NB4 (cell line): Measurements from ENCODE around the gene MSANTD1.

ENCODE experiments used
- DNase-seq: peaks from one replicate; pipeline ENCODE4 v3.0.0; 2010; ENCODE audit warnings: low read depth
- H3K4me3 ChIP-seq: one replicate; pipeline ENCODE4 v1.5.1; 2011; ENCODE audit warnings: mild to moderate bottlenecking, low read depth, low read length, moderate library complexity
- CTCF ChIP-seq: IDR thresholded peaks from one replicate; pipeline ENCODE4 v1.5.1; 2012; ENCODE audit warnings: low read depth, low read length
- MAX ChIP-seq: IDR thresholded peaks from 2 replicates; pipeline ENCODE4 v1.6.1; 2011; ENCODE audit warnings: low read depth, low read length
- MYC ChIP-seq: IDR thresholded peaks from 2 replicates; pipeline ENCODE4 v1.6.1; 2011; ENCODE audit warnings: low read depth, low read length
- POLR2A ChIP-seq: IDR thresholded peaks from 2 replicates; pipeline ENCODE4 v1.6.1; 2011; ENCODE audit warnings: mild to moderate bottlenecking; ENCODE audit not compliant: insufficient read length; ENCODE audit errors: extremely low read depth

Gene MSANTD1

GRCh38 chr4:3240936-3241522 is 7.9 kb upstream of the MSANTD1 start:
- no peak for TF ChIP-seq MYC
- no peak for TF ChIP-seq MAX
- no peak for TF ChIP-seq CTCF
- H3K4me3 ChIP-seq = no peak overlapping the region
- no peak for DNase-seq

DNA sequence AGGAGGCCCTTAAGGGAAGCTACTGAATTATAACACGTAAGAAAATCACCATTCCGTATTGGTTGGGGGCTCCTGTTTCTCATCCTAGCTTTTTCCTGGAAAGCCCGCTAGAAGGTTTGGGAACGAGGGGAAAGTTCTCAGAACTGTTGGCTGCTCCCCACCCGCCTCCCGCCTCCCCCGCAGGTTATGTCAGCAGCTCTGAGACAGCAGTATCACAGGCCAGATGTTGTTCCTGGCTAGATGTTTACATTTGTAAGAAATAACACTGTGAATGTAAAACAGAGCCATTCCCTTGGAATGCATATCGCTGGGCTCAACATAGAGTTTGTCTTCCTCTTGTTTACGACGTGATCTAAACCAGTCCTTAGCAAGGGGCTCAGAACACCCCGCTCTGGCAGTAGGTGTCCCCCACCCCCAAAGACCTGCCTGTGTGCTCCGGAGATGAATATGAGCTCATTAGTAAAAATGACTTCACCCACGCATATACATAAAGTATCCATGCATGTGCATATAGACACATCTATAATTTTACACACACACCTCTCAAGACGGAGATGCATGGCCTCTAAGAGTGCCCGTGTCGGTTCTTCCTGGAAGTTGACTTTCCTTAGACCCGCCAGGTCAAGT is 6.9 kb upstream of the MSANTD1 start:
- TF ChIP-seq POLR2A (no peak), MYC (no peak), CTCF (no peak), MAX (no peak)
- H3K4me3 ChIP-seq = no peak overlapping the region
- no peak for DNase-seq

DNA sequence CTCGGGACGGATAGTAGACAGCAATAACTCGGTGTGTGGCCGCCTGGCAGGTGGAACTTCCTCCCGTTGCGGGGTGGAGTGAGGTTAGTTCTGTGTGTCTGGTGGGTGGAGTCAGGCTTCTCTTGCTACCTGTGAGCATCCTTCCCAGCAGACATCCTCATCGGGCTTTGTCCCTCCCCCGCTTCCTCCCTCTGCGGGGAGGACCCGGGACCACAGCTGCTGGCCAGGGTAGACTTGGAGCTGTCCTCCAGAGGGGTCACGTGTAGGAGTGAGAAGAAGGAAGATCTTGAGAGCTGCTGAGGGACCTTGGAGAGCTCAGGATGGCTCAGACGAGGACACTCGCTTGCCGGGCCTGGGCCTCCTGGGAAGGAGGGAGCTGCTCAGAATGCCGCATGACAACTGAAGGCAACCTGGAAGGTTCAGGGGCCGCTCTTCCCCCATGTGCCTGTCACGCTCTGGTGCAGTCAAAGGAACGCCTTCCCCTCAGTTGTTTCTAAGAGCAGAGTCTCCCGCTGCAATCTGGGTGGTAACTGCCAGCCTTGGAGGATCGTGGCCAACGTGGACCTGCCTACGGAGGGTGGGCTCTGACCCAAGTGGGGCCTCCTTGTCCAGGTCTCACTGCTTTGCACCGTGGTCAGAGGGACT is 5.7 kb upstream of the MSANTD1 start:
- DNase-seq = no peak
- H3K4me3 ChIP-seq = no peak overlapping the region
- TF ChIP-seq CTCF = no peak

DNA sequence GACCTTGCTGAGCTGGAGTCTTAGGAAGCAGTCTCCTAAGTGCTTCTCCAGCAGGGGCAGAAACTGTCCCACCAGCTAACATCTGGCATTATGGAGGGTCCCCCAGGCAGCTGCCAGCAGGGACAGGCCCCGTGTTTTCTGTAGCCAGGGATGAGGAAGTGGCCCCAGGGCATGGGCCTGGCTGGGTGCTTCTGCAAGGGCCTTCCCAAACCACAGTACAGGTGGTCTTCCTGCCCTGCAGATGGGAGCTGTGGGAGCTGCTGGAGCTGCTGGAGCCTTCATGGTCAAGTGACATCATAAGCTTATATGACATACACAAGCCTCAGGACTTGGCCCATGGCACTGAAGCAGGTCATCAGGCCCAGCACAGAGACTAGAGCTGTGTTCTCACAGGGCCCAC is 5.0 kb upstream of the MSANTD1 start:
- no peak overlapping the region for H3K4me3 ChIP-seq
- no peak for TF ChIP-seq MAX
- TF ChIP-seq POLR2A = no peak
- TF ChIP-seq CTCF = no peak
- TF ChIP-seq MYC = no peak
- peak; percentile 45 for DNase-seq

GRCh38 chr4:3244747-3245146 is 4.2 kb upstream of the MSANTD1 start:
- TF ChIP-seq POLR2A (no peak), CTCF (no peak), MYC (no peak), MAX (no peak)
- no peak overlapping the region for H3K4me3 ChIP-seq
- no peak for DNase-seq

- H3K4me3 ChIP-seq = no peak overlapping the region
- TF ChIP-seq MAX (no peak), CTCF (no peak), POLR2A (no peak), MYC (no peak)
- no peak for DNase-seq
Observed at GRCh38 chr4:3245676-3246075, 3.3 kb upstream of the MSANTD1 start.
